Gastroesophageal sphincter (tissue), 4 donors: ENCODE data around the gene GAL3ST3. TPM values are rescaled to one million over a fixed set of nuclear protein-coding genes. Genes with fewer than 3 reads are reported as not detected.

Experiments used
- ATAC-seq: fragments of 150-250 bp; one replicate; pipeline ENCODE4 v1.9.1; 2016; ENCODE audit warnings: mild to moderate bottlenecking, moderate library complexity
- H3K27ac ChIP-seq, 4 donors: fragments of 200-600 bp; sonication (generic) in 3 of 4; 1 replicate in 3 of 4; 2 replicates in 1 of 4; pipeline ENCODE4 v1.5.1; 2016 to 2019
- H3K27me3 ChIP-seq: fragments of 200-600 bp; sonication (generic); one replicate; pipeline ENCODE4 v1.5.1; 2019
- H3K36me3 ChIP-seq, 2 donors: fragments of 200-600 bp; sonication (generic); one replicate each; pipeline ENCODE4 v1.5.1; 2019; ENCODE audit warnings: control low read depth in 1 of 2
- H3K4me1 ChIP-seq, 3 donors: fragments of 200-600 bp; sonication (generic); 1 replicate in 2 of 3; 2 replicates in 1 of 3; pipeline ENCODE4 v1.5.1; 2016 to 2019; ENCODE audit warnings: control low read depth in 2 of 3
- H3K4me3 ChIP-seq, 2 donors: fragments of 200-600 bp; sonication (generic); one replicate each; pipeline ENCODE4 v1.5.1; 2019; ENCODE audit warnings: mild to moderate bottlenecking in 1 of 2, moderate library complexity in 1 of 2
- H3K9me3 ChIP-seq, 3 donors: fragments of 200-600 bp; sonication (generic); one replicate each; pipeline ENCODE4 v1.5.1; 2017 to 2019; ENCODE audit warnings: control low read depth in 2 of 3
- CTCF ChIP-seq, 4 experiments: fragments of 200-600 bp in 2 of 4; fragments of 450-650 bp in 2 of 4; sonication (generic) in 1 of 4; IDR thresholded peaks; one replicate each; pipeline ENCODE4 v1.5.1; 2017 to 2019; ENCODE audit warnings: antibody characterized with exemption in 4 of 4, mild to moderate bottlenecking in 2 of 4, moderate library complexity in 2 of 4
- EP300 ChIP-seq: sonication (generic); formaldehyde crosslinking; IDR thresholded peaks from one replicate; pipeline ENCODE4 v1.6.1; 2017; ENCODE audit warnings: antibody characterized with exemption, mild to moderate bottlenecking
- POLR2A ChIP-seq, 2 donors: fragments of 450-650 bp; IDR thresholded peaks; one replicate each; pipeline ENCODE4 v1.6.1; 2017; ENCODE audit warnings: antibody characterized with exemption in 2 of 2, mild to moderate bottlenecking in 2 of 2, moderate library complexity in 1 of 2
- POLR2AphosphoS5 ChIP-seq: sonication (generic); formaldehyde crosslinking; IDR thresholded peaks from one replicate; pipeline ENCODE4 v1.6.1; 2017; ENCODE audit warnings: antibody characterized with exemption
- whole genome bisulfite sequencing, 2 donors: methylation state at CpG; one replicate each; pipeline ENCODE4 v1.1.5; 2018; ENCODE audit warnings: low coverage in 1 of 2; 5-methylcytosine and 5-hydroxymethylcytosine counted together
- total RNA-seq, 4 donors: library from RNA; depleted of rRNA; stranded (reverse); fragments of >200 nt; gene quantifications; one replicate each; pipeline ENCODE4 v1.1.0, GENCODE V29; 2016

GAL3ST3 gene
- total RNA-seq, 4 donors from 2014 or later, result 1.2 to 7.8 (median 2.2) TPM

GRCh38 chr11:66045177-66045639 is 3.8 kb downstream of the GAL3ST3 start:
- no peaks in the 10 kb centered on the region for H3K36me3 ChIP-seq
- H3K27me3 ChIP-seq, result peaks cover 22% of the 10 kb centered on the region
- peaks cover 0 to 32% (median 18%) of the 10 kb centered on the region in 3 donors for H3K4me1 ChIP-seq
- no peak overlapping the region for H3K4me3 ChIP-seq
- 73% methylated on average over 2 of the region's 11 CpGs; no CpG with 5 or more reads in 1 of the 2 donors for WGBS, 2 donors
- H3K27ac ChIP-seq, result no peak overlapping the region
- TF ChIP-seq POLR2A (IDR thresholded peaks at IDR 0.05), result no peak
- TF ChIP-seq CTCF (IDR thresholded peaks at IDR 0.05), result peak in 3 of 4 experiments; percentile 73 to 92 (median 84)
- ATAC-seq, result peak; percentile 74
- no peaks in the 10 kb centered on the region for H3K9me3 ChIP-seq

- Histone ChIP-seq H3K27me3 (peaks cover 22% of the 10 kb centered on the region), H3K27ac (no peak overlapping the region), H3K4me1 (peaks cover 0 to 32% (median 18%) of the 10 kb centered on the region in 3 donors), H3K4me3 (no peak overlapping the region), H3K36me3 (no peaks in the 10 kb centered on the region), H3K9me3 (no peaks in the 10 kb centered on the region)
- ATAC-seq, result no peak
- 62% methylated on average over 6 of the region's 6 CpGs; no CpG with 5 or more reads in 1 of the 2 donors for WGBS, 2 donors
- TF ChIP-seq POLR2AphosphoS5, result no peak
Observed at GRCh38 chr11:66044757-66045156, 4.2 kb downstream of the GAL3ST3 start.

GRCh38 chr11:66042996-66043906 is 5.7 kb downstream of the GAL3ST3 start:
- no peak overlapping the region for H3K27ac ChIP-seq
- peaks cover 0 to 20% (median 7%) of the 10 kb centered on the region in 3 donors for H3K4me1 ChIP-seq
- H3K4me3 ChIP-seq, result no peak overlapping the region
- no peaks in the 10 kb centered on the region for H3K36me3 ChIP-seq
- H3K9me3 ChIP-seq, result no peaks in the 10 kb centered on the region
- 93 to 97% methylated on average over 16 to 17 of the region's 88 CpGs for WGBS, 2 donors
- no peak for TF ChIP-seq EP300
- TF ChIP-seq POLR2A (IDR thresholded peaks at IDR 0.05), result no peak
- no peak for TF ChIP-seq CTCF (IDR thresholded peaks at IDR 0.05)
- TF ChIP-seq POLR2AphosphoS5, result no peak
- peaks cover 13% of the 10 kb centered on the region for H3K27me3 ChIP-seq
- ATAC-seq, result no peak

GRCh38 chr11:66042227-66042995 is 6.5 kb downstream of the GAL3ST3 start:
- Histone ChIP-seq H3K4me1 (peaks cover 0 to 12% (median 7%) of the 10 kb centered on the region in 3 donors), H3K36me3 (no peaks in the 10 kb centered on the region), H3K4me3 (no peak overlapping the region), H3K27me3 (peaks cover 13% of the 10 kb centered on the region), H3K9me3 (no peaks in the 10 kb centered on the region), H3K27ac (no peak overlapping the region)
- ATAC-seq, result no peak
- 87% methylated on average over 3 of the region's 81 CpGs; no CpG with 5 or more reads in 1 of the 2 donors for WGBS, 2 donors
- TF ChIP-seq EP300 (no peak), POLR2AphosphoS5 (no peak), POLR2A (IDR thresholded peaks at IDR 0.05) (no peak), CTCF (IDR thresholded peaks at IDR 0.05) (no peak)

GRCh38 chr11:66039765-66040164 is 9.2 kb downstream of the GAL3ST3 start:
- Histone ChIP-seq H3K9me3 (no peaks in the 10 kb centered on the region), H3K27me3 (peaks cover 15% of the 10 kb centered on the region), H3K4me1 (no peaks in the 10 kb centered on the region), H3K27ac (no peak overlapping the region), H3K4me3 (no peak overlapping the region), H3K36me3 (no peaks in the 10 kb centered on the region)
- TF ChIP-seq POLR2A (IDR thresholded peaks at IDR 0.05), result no peak
- no peak for TF ChIP-seq CTCF (IDR thresholded peaks at IDR 0.05)
- TF ChIP-seq POLR2AphosphoS5, result no peak
- TF ChIP-seq EP300, result no peak
- WGBS, 2 donors, result 83% methylated on average over 2 of the region's 3 CpGs; no CpG with 5 or more reads in 1 of the 2 donors
- no peak for ATAC-seq
